Neural crest cell (in vitro differentiated cells): Measurements from ENCODE around the gene TBC1D5. TPM values are rescaled to one million over a fixed set of nuclear protein-coding genes. Genes with fewer than 3 reads are reported as not detected.

Experiments
- DNase-seq: peaks from one replicate; pipeline ENCODE4 v3.0.0; 2021; ENCODE audit warnings: low read depth, mixed read lengths, low spot score
- H3K27ac Mint-ChIP-seq: one replicate; pipeline ENCODE4 v1.8.0; 2021; ENCODE audit warnings: mild to moderate bottlenecking, mixed read lengths; ENCODE audit not compliant: unreplicated experiment
- H3K27me3 Mint-ChIP-seq: 2 replicates; pipeline ENCODE4 v1.8.0; 2021; ENCODE audit warnings: low read depth, mild to moderate bottlenecking, mixed read lengths
- H3K36me3 Mint-ChIP-seq: 2 replicates; pipeline ENCODE4 v1.8.0; 2021; ENCODE audit warnings: low read depth, mild to moderate bottlenecking, mixed read lengths
- H3K4me1 Mint-ChIP-seq: 2 replicates; pipeline ENCODE4 v1.8.0; 2021; ENCODE audit warnings: mixed read lengths
- H3K4me3 Mint-ChIP-seq: one replicate; pipeline ENCODE4 v1.8.0; 2021; ENCODE audit warnings: mild to moderate bottlenecking, mixed read lengths
- H3K9me3 Mint-ChIP-seq: 2 replicates; pipeline ENCODE4 v1.8.0; 2021; ENCODE audit warnings: mixed read lengths
- CTCF ChIP-seq: fragments of 200-600 bp; sonication (generic); conservative IDR thresholded peaks from 2 replicates; pipeline ENCODE4 v1.5.0; 2021; ENCODE audit warnings: antibody characterized with exemption, mild to moderate bottlenecking
- total RNA-seq: library from RNA; stranded (reverse); gene quantifications from 2 replicates; pipeline ENCODE4 v1.2.1, GENCODE V29; 2021

The TBC1D5 gene
- total RNA-seq, 1 donor from 2014 or later = 51.2 TPM

- H3K27me3 Mint-ChIP-seq = no peaks in the 10 kb centered on the region
- H3K9me3 Mint-ChIP-seq = no peaks in the 10 kb centered on the region
- H3K27ac Mint-ChIP-seq = no peak overlapping the region
- DNase-seq = no peak
- H3K4me1 Mint-ChIP-seq = no peaks in the 10 kb centered on the region
- H3K4me3 Mint-ChIP-seq = no peak overlapping the region
- TF ChIP-seq CTCF = no peak
- peaks cover 2% of the 10 kb centered on the region for H3K36me3 Mint-ChIP-seq
Observed at GRCh38 chr3:17315897-17316296, 426.5 kb downstream of the TBC1D5 start.

- Mint-ChIP-seq H3K27me3 (no peaks in the 10 kb centered on the region), H3K4me3 (no peak overlapping the region), H3K4me1 (no peaks in the 10 kb centered on the region), H3K9me3 (no peaks in the 10 kb centered on the region), H3K27ac (no peak overlapping the region), H3K36me3 (peaks cover 2% of the 10 kb centered on the region)
- no peak for DNase-seq
- no peak for TF ChIP-seq CTCF
Observed at GRCh38 chr3:17314171-17314570, 428.3 kb downstream of the TBC1D5 start.

GRCh38 chr3:17313746-17314145 is 428.7 kb downstream of the TBC1D5 start:
- DNase-seq = no peak
- no peaks in the 10 kb centered on the region for H3K27me3 Mint-ChIP-seq

GRCh38 chr3:17310983-17311382 is 431.4 kb downstream of the TBC1D5 start:
- H3K27ac Mint-ChIP-seq = no peak overlapping the region
- no peak for TF ChIP-seq CTCF

More at GRCh38 chr3:17313746-17314145, 428.7 kb downstream of the TBC1D5 start:
- no peak overlapping the region for H3K27ac Mint-ChIP-seq
- no peak overlapping the region for H3K4me3 Mint-ChIP-seq
- no peaks in the 10 kb centered on the region for H3K9me3 Mint-ChIP-seq
- no peaks in the 10 kb centered on the region for H3K4me1 Mint-ChIP-seq
- TF ChIP-seq CTCF = no peak
- peaks cover 2% of the 10 kb centered on the region for H3K36me3 Mint-ChIP-seq

GRCh38 chr3:17307887-17308286 is 434.5 kb downstream of the TBC1D5 start:
- Mint-ChIP-seq H3K4me1 (no peaks in the 10 kb centered on the region), H3K9me3 (no peaks in the 10 kb centered on the region), H3K36me3 (no peaks in the 10 kb centered on the region), H3K4me3 (no peak overlapping the region), H3K27ac (no peak overlapping the region), H3K27me3 (no peaks in the 10 kb centered on the region)
- no peak for TF ChIP-seq CTCF
- no peak for DNase-seq

More at GRCh38 chr3:17310983-17311382, 431.4 kb downstream of the TBC1D5 start:
- H3K4me3 Mint-ChIP-seq = no peak overlapping the region
- H3K36me3 Mint-ChIP-seq = peaks cover 2% of the 10 kb centered on the region
- no peaks in the 10 kb centered on the region for H3K4me1 Mint-ChIP-seq
- H3K27me3 Mint-ChIP-seq = no peaks in the 10 kb centered on the region
- DNase-seq = no peak
- no peaks in the 10 kb centered on the region for H3K9me3 Mint-ChIP-seq

GRCh38 chr3:17307482-17307881 is 434.9 kb downstream of the TBC1D5 start:
- no peaks in the 10 kb centered on the region for H3K36me3 Mint-ChIP-seq
- no peak overlapping the region for H3K4me3 Mint-ChIP-seq
- H3K27ac Mint-ChIP-seq = no peak overlapping the region
- no peak for DNase-seq
- no peaks in the 10 kb centered on the region for H3K27me3 Mint-ChIP-seq
- TF ChIP-seq CTCF = no peak
- H3K4me1 Mint-ChIP-seq = no peaks in the 10 kb centered on the region
- H3K9me3 Mint-ChIP-seq = no peaks in the 10 kb centered on the region
